Gastrocnemius medialis (tissue), 4 donors: Measurements from ENCODE around the gene SLC34A3.

ENCODE experiments used
- POLR2A ChIP-seq, 2 donors: fragments of 450-650 bp; IDR thresholded peaks; one replicate each; pipeline ENCODE4 v1.6.1; 2017; ENCODE audit warnings: antibody characterized with exemption in 2 of 2, mild to moderate bottlenecking in 2 of 2, moderate library complexity in 2 of 2
- TF ChIP-seq, protein P1 (sequence below), 5 experiments: fragments of 450-650 bp in 3 of 5; fragments of 200-600 bp in 2 of 5; sonication (generic) in 2 of 5; IDR thresholded peaks in 4 of 5; conservative IDR thresholded peaks in 1 of 5; 1 replicate in 4 of 5; 2 replicates in 1 of 5; pipeline ENCODE4 v1.5.1; 2016 to 2019; ENCODE audit warnings: antibody characterized with exemption in 5 of 5, mild to moderate bottlenecking in 3 of 5, moderate library complexity in 3 of 5

DNA sequence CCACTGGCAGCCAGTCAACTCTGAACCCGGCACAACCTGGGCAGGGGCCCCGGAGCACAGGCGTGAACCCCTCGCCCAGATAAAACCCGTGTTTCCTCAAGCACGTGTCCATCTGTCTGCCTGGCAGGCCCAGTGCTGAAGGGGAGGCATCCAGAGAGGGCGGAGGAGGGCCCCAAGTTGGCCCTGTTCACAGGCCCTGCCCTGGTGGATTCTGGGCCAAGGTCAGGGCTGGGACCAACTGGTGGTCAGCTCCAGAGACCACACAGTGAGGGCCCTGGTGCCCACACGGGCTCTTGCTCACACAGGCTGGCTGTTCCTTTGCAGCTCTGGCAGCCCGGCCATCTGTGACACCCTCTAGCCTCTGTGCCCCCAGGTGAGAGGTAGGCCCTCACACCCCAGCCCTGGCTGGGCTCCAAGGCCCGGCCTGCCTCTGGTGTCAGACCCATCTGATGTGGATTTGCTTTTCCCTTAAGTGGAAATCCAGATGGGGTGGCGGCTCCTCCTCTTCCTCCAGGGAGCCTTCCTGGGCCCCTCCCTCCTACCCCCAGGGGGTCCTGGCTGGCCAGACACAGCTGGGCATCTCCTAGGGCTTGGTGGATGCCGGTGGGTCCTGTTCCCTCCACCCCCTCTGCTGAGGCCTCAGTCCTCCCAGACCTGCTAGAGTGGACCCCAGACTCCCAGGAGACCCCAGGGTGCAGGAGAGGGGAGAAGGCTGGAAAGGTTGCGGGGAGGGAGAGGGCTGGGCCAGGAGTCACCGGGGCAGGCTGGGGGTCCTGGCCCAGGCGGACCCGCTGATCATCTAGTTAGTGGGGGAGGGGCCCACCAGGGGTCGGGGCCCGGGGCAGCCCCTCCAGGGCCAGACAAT lies 19.9 kb downstream of the SLC34A3 start:
- TF ChIP-seq, protein P1, sequence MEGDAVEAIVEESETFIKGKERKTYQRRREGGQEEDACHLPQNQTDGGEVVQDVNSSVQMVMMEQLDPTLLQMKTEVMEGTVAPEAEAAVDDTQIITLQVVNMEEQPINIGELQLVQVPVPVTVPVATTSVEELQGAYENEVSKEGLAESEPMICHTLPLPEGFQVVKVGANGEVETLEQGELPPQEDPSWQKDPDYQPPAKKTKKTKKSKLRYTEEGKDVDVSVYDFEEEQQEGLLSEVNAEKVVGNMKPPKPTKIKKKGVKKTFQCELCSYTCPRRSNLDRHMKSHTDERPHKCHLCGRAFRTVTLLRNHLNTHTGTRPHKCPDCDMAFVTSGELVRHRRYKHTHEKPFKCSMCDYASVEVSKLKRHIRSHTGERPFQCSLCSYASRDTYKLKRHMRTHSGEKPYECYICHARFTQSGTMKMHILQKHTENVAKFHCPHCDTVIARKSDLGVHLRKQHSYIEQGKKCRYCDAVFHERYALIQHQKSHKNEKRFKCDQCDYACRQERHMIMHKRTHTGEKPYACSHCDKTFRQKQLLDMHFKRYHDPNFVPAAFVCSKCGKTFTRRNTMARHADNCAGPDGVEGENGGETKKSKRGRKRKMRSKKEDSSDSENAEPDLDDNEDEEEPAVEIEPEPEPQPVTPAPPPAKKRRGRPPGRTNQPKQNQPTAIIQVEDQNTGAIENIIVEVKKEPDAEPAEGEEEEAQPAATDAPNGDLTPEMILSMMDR (IDR thresholded peaks at IDR 0.05 in 4 of 5, conservative IDR thresholded peaks at IDR 0.05 in 1 of 5), result no peak
- no peak for TF ChIP-seq POLR2A (IDR thresholded peaks at IDR 0.05)
